Esophagus squamous epithelium (tissue), 4 donors: ENCODE data around the gene FAXC.

ENCODE experiments used
- CTCF ChIP-seq, 6 experiments: fragments of 450-650 bp in 4 of 6; fragments of 200-600 bp in 2 of 6; sonication (generic) in 2 of 6; IDR thresholded peaks; one replicate each; pipeline ENCODE4 v1.5.1; 2016 to 2019; ENCODE audit warnings: antibody characterized with exemption in 6 of 6, mild to moderate bottlenecking in 4 of 6, moderate library complexity in 4 of 6
- POLR2A ChIP-seq, 4 donors: fragments of 450-650 bp; IDR thresholded peaks; one replicate each; pipeline ENCODE4 v1.6.1; 2017; ENCODE audit warnings: antibody characterized with exemption in 4 of 4, mild to moderate bottlenecking in 4 of 4, moderate library complexity in 3 of 4

- TF ChIP-seq CTCF (IDR thresholded peaks at IDR 0.05) (no peak), POLR2A (IDR thresholded peaks at IDR 0.05) (no peak)
Measured at GRCh38 chr6:99285881-99286280, 63.6 kb downstream of the FAXC start.
